ENCODE data around the gene SLC17A7.

Gene SLC17A7

GRCh38 chr19:49472936-49473335 lies 31.6 kb upstream of the SLC17A7 start:
- no peak for TF ChIP-seq SIN3A (IDR thresholded peaks at IDR 0.05; ENCODE audit: borderline replicate concordance, insufficient read depth, low read length)
- TF ChIP-seq POLR2AphosphoS5 (IDR thresholded peaks at IDR 0.05; ENCODE audit: low read depth, low read length) = no peak
- TF ChIP-seq FOXP2 (optimal IDR thresholded peaks at IDR 0.05; ENCODE audit: borderline replicate concordance, extremely low read depth, extremely low read length, insufficient read depth) = no peak
- no peak for TF ChIP-seq REST (IDR thresholded peaks at IDR 0.05; ENCODE audit: insufficient read depth in 1 of 2, low read depth in 2 of 2, low read length in 2 of 2)
- no peak for TF ChIP-seq TAF1 (IDR thresholded peaks at IDR 0.05; ENCODE audit: borderline replicate concordance, insufficient read depth, low read length)

- no peak for TF ChIP-seq FOXP2 (optimal IDR thresholded peaks at IDR 0.05; ENCODE audit: borderline replicate concordance, extremely low read depth, extremely low read length, insufficient read depth)
- TF ChIP-seq TAF1 (IDR thresholded peaks at IDR 0.05; ENCODE audit: borderline replicate concordance, insufficient read depth, low read length) = no peak
- TF ChIP-seq REST (IDR thresholded peaks at IDR 0.05; ENCODE audit: insufficient read depth in 1 of 2, low read depth in 2 of 2, low read length in 2 of 2) = no peak
- no peak for TF ChIP-seq SIN3A (IDR thresholded peaks at IDR 0.05; ENCODE audit: borderline replicate concordance, insufficient read depth, low read length)
- no peak for TF ChIP-seq POLR2AphosphoS5 (IDR thresholded peaks at IDR 0.05; ENCODE audit: low read depth, low read length)
Observed at GRCh38 chr19:49470615-49470978, 29.3 kb upstream of the SLC17A7 start.

- TF ChIP-seq FOXP2 (optimal IDR thresholded peaks at IDR 0.05; ENCODE audit: borderline replicate concordance, extremely low read depth, extremely low read length, insufficient read depth) (no peak), TAF1 (IDR thresholded peaks at IDR 0.05; ENCODE audit: borderline replicate concordance, insufficient read depth, low read length) (no peak), REST (IDR thresholded peaks at IDR 0.05; ENCODE audit: insufficient read depth in 1 of 2, low read depth in 2 of 2, low read length in 2 of 2) (no peak), POLR2AphosphoS5 (IDR thresholded peaks at IDR 0.05; ENCODE audit: low read depth, low read length) (no peak), SIN3A (IDR thresholded peaks at IDR 0.05; ENCODE audit: borderline replicate concordance, insufficient read depth, low read length) (no peak)
Observed at GRCh38 chr19:49469828-49470614, 28.7 kb upstream of the SLC17A7 start.

GRCh38 chr19:49468746-49469447 lies 27.6 kb upstream of the SLC17A7 start:
- no peak for TF ChIP-seq TAF1 (IDR thresholded peaks at IDR 0.05; ENCODE audit: borderline replicate concordance, insufficient read depth, low read length)
- TF ChIP-seq FOXP2 (optimal IDR thresholded peaks at IDR 0.05; ENCODE audit: borderline replicate concordance, extremely low read depth, extremely low read length, insufficient read depth) = no peak

- no peak for TF ChIP-seq FOXP2 (optimal IDR thresholded peaks at IDR 0.05; ENCODE audit: borderline replicate concordance, extremely low read depth, extremely low read length, insufficient read depth)
- TF ChIP-seq REST (IDR thresholded peaks at IDR 0.05; ENCODE audit: insufficient read depth in 1 of 2, low read depth in 2 of 2, low read length in 2 of 2) = no peak
- no peak for TF ChIP-seq POLR2AphosphoS5 (IDR thresholded peaks at IDR 0.05; ENCODE audit: low read depth, low read length)
- TF ChIP-seq SIN3A (IDR thresholded peaks at IDR 0.05; ENCODE audit: borderline replicate concordance, insufficient read depth, low read length) = no peak
- TF ChIP-seq TAF1 (IDR thresholded peaks at IDR 0.05; ENCODE audit: borderline replicate concordance, insufficient read depth, low read length) = no peak
Observed at GRCh38 chr19:49468199-49468598, 26.9 kb upstream of the SLC17A7 start.

All from PFSK-1 (cell line).